Astrocyte of the cerebellum (primary cell): ENCODE results near the gene CECR2.

ENCODE experiments used
- DNase-seq: peaks from one replicate; pipeline ENCODE4 v3.0.0-alpha.2; 2011; ENCODE audit warnings: low read depth
- H3K4me3 ChIP-seq: 2 replicates; pipeline ENCODE4 v1.5.1; 2011; ENCODE audit warnings: mild to moderate bottlenecking, low read depth, low read length, moderate library complexity
- in situ Hi-C: cut with HindIII; loops from 2 replicates; pipeline ENCODE4 v1.10.0; 2017; ENCODE audit warnings: low sequenced_read_pairs
- TF ChIP-seq, protein P1 (sequence below): IDR thresholded peaks from 2 replicates; pipeline ENCODE4 v1.5.1; 2012; ENCODE audit warnings: low read length, low read depth, moderate library complexity, mild to moderate bottlenecking; ENCODE audit errors: missing control alignments

The CECR2 gene

DNA sequence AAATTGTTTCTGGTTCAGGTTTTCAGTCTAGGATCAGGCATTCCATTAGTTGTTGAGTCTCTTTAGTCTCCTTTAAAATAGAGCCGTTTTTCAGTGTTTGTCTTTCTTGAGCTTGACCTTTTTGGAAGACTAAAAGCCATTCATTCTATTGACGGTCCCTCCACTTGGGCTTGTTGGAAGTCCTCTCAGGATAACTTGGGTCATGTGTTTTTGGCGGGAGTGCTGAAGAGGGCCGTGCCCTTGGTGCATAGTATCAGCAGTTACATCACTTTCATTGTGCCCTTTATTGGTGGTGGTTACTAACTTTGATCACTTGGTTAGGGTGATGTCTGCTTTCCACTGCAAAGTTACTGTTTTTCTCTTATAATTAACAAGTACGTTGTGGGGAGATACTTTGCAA lies 20.8 kb downstream of the CECR2 start:
- TF ChIP-seq, protein P1, sequence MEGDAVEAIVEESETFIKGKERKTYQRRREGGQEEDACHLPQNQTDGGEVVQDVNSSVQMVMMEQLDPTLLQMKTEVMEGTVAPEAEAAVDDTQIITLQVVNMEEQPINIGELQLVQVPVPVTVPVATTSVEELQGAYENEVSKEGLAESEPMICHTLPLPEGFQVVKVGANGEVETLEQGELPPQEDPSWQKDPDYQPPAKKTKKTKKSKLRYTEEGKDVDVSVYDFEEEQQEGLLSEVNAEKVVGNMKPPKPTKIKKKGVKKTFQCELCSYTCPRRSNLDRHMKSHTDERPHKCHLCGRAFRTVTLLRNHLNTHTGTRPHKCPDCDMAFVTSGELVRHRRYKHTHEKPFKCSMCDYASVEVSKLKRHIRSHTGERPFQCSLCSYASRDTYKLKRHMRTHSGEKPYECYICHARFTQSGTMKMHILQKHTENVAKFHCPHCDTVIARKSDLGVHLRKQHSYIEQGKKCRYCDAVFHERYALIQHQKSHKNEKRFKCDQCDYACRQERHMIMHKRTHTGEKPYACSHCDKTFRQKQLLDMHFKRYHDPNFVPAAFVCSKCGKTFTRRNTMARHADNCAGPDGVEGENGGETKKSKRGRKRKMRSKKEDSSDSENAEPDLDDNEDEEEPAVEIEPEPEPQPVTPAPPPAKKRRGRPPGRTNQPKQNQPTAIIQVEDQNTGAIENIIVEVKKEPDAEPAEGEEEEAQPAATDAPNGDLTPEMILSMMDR = no peak
- DNase-seq = no peak
- H3K4me3 ChIP-seq = no peak overlapping the region
- in situ Hi-C loops = no loop called here

DNA sequence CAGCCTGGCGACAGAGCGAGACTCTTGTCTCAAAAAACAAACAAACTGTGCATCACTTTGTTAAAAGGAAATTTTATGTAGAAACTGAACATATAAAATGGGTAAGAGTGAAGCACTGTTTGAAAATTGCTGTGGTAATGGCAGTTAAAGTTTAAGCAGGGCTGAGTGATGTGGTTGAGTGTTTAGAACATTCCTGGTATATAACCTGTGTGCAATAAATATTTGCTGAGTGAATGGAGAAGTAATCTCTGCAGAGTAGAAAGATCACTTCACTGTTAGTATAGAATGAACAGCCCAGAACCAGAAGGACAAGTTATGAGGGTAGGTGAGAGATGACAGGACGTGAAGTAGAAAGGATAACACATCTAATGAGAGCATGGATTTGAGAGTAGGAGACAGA lies 27.3 kb downstream of the CECR2 start:
- no peak overlapping the region for H3K4me3 ChIP-seq
- TF ChIP-seq, protein P1 = no peak
- in situ Hi-C loops = no loop called here
- no peak for DNase-seq

DNA sequence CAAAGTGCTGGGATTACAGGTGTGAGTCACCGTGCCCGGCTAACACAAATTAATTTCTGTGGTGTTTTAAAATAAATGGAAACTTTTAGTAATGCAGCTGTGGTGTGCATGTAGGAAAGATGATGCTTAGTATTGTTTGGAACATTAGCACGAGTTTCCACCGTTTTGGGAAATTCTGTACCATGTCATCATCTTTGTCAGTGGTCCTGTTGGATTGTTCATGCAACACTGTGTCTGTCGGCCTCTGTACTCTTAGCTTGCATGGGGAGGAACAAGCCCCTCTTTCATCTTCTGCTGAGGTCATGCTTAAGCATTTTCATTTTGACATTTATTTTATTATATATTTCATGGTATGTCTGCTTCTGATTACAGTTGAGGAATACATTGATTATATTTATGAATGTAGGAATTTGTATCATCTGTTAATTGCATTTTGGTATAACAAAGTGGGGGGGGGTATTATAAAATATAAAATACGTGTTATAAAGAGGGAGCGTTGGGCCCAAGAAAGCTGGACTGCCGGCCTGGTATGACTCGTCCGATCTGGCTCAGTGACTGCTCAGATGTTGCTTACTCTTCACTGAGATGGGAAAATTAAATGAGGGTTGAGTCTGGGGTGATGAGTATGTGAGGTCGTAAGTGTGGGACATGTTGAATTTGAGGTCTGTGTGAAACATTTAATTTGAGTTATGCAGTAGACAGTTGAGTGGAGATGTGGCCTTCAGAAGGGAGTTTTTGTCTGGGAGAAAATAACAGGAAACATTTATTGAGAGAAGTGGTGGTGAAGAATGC lies 28.7 kb downstream of the CECR2 start:
- in situ Hi-C loops = no loop called here
- no peak for DNase-seq

DNA sequence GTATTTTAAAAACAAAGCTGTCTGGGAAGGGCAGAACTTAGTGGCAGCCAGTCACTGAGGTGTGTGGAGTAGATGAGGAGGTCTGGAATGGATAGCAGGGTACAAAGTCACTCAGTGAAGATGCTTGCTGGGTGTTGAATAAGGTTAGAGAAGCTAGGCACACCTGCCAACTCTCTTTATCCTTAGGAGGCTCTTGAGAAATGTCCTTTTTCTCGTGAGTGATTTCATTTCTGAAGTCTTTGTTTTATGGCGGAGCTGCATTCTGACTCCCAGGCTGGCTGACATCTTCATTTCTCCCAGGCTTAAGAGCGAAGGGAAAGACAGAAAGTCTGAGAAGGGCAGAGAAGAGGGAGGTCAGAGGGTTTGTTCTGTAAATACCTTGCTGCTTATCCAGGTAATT lies 31.0 kb downstream of the CECR2 start:
- in situ Hi-C loops = no loop called here
- no peak for DNase-seq
- TF ChIP-seq, protein P1 = no peak
- no peak overlapping the region for H3K4me3 ChIP-seq

More for the DNA sequence above, 28.7 kb downstream of the CECR2 start:
- no peak overlapping the region for H3K4me3 ChIP-seq
- TF ChIP-seq, protein P1 = no peak

DNA sequence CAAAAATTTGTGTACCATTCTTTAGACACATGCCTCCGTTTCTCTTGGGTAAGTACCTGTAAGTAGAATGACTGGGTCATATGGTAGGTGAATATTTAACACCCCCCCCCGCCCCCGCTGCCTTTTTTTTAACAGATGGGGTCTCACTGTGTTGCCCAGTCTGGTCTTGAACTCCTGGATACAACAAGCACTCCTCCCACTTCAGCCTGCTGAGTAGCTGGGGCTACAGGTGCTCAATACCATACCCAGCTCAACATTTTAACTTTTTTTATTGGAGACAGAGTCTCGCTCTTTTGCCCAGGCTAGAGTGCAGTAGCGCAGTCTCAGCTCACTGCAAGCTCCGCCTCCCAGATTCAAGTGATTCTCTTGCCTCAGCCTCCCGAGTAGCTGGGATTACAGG lies 32.5 kb downstream of the CECR2 start:
- in situ Hi-C loops = no loop called here
- TF ChIP-seq, protein P1 = no peak
- H3K4me3 ChIP-seq = no peak overlapping the region
- DNase-seq = no peak

DNA sequence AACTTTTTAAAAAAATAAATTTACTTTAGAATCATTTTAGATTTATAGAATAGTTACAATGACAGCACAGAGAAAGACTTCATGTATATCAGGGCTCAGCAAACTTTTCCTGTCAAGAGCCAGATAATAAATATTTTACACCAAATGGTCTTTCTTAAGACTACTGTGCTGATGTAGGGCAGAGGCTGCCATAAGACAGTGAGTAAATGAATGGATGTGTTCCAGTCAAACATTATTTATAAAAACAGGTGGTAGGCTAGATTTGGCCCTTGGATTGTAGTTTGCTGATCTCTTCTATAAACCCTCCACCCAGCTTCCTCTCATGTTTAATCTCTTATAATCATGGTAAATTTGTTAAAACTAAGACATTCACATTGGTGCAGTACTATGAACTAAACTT lies 33.0 kb downstream of the CECR2 start:
- in situ Hi-C loops = no loop called here
- no peak for DNase-seq
- no peak overlapping the region for H3K4me3 ChIP-seq
- TF ChIP-seq, protein P1 = no peak
